OCI-LY1 (cell line): ENCODE data around the gene PIAS1.

Source experiments
- H2AFZ ChIP-seq: fragments of 200-600 bp; sonication (generic), shearing (Covaris generic); 2 replicates; pipeline ENCODE4 v1.6.0; 2014; ENCODE audit warnings: antibody characterized with exemption, mild to moderate bottlenecking, low read length
- H3F3A ChIP-seq: fragments of 200-600 bp; sonication (generic), shearing (Covaris generic); 2 replicates; pipeline ENCODE4 v1.6.0; 2014; ENCODE audit warnings: mild to moderate bottlenecking, antibody characterized with exemption, low read length, moderate library complexity; ENCODE audit not compliant: insufficient read depth
- H3K27ac ChIP-seq: fragments of 200-600 bp; sonication (generic); 2 replicates; pipeline ENCODE4 v1.5.1; 2014; ENCODE audit warnings: low read length, mixed run types, mild to moderate bottlenecking, low read depth; ENCODE audit not compliant: poor library complexity, severe bottlenecking
- H3K27me3 ChIP-seq: fragments of 200-600 bp; sonication (generic); 2 replicates; pipeline ENCODE4 v1.6.0; 2014; ENCODE audit warnings: antibody characterized with exemption, mild to moderate bottlenecking, low read length, moderate library complexity; ENCODE audit not compliant: insufficient read depth
- H3K36me3 ChIP-seq: fragments of 200-600 bp; sonication (generic); 2 replicates; pipeline ENCODE4 v1.6.1; 2014; ENCODE audit warnings: mild to moderate bottlenecking, antibody characterized with exemption, low read length, moderate library complexity, mixed read lengths; ENCODE audit not compliant: insufficient read depth
- H3K4me1 ChIP-seq: fragments of 200-600 bp; sonication (generic); 2 replicates; pipeline ENCODE4 v1.5.1; 2014; ENCODE audit warnings: mild to moderate bottlenecking, low read length, moderate library complexity; ENCODE audit not compliant: insufficient read depth, severe bottlenecking
- H3K4me2 ChIP-seq: fragments of 200-600 bp; sonication (generic), shearing (Covaris generic); 2 replicates; pipeline ENCODE4 v1.6.1; 2014; ENCODE audit warnings: low read length
- H3K4me3 ChIP-seq: fragments of 200-600 bp; sonication (generic); 2 replicates; pipeline ENCODE4 v1.5.1; 2014; ENCODE audit warnings: low read length, low read depth, mild to moderate bottlenecking, mixed read lengths; ENCODE audit not compliant: poor library complexity, severe bottlenecking
- H3K79me2 ChIP-seq: fragments of 200-600 bp; shearing (Covaris generic); 2 replicates; pipeline ENCODE4 v1.6.1; 2016; ENCODE audit warnings: mixed run types, low read length, mixed read lengths; ENCODE audit not compliant: insufficient read depth
- H3K9ac ChIP-seq: fragments of 200-600 bp; sonication (generic), shearing (Covaris generic); 2 replicates; pipeline ENCODE4 v1.6.1; 2014; ENCODE audit warnings: mild to moderate bottlenecking, low read length, mixed read lengths
- H3K9me2 ChIP-seq: fragments of 200-600 bp; sonication (generic), shearing (Covaris generic); 2 replicates; pipeline ENCODE4 v1.6.1; 2014; ENCODE audit warnings: low read depth, mild to moderate bottlenecking, low read length, mixed read lengths
- H3K9me3 ChIP-seq: fragments of 200-600 bp; shearing (Covaris generic); 2 replicates; pipeline ENCODE4 v1.6.1; 2014; ENCODE audit warnings: low read length, mixed read lengths
- H4K20me1 ChIP-seq: fragments of 200-600 bp; sonication (generic), shearing (Covaris generic); 2 replicates; pipeline ENCODE4 v1.6.0; 2016; ENCODE audit warnings: mild to moderate bottlenecking, low read length; ENCODE audit not compliant: insufficient read depth
- EZH2 ChIP-seq: fragments of 200-600 bp; sonication (generic), shearing (Covaris generic); IDR thresholded peaks from 2 replicates; pipeline ENCODE4 v1.8.0; 2017; ENCODE audit warnings: borderline replicate concordance, mixed run types, mild to moderate bottlenecking, antibody characterized with exemption, low read length, moderate library complexity, mixed read lengths
- TF ChIP-seq, protein P1 (sequence below): fragments of 200-600 bp; sonication (generic), shearing (Covaris generic); IDR thresholded peaks from 2 replicates; pipeline ENCODE4 v1.5.1; 2017; ENCODE audit warnings: mild to moderate bottlenecking, antibody characterized with exemption, low read length, moderate library complexity, mixed read lengths

PIAS1 gene

DNA sequence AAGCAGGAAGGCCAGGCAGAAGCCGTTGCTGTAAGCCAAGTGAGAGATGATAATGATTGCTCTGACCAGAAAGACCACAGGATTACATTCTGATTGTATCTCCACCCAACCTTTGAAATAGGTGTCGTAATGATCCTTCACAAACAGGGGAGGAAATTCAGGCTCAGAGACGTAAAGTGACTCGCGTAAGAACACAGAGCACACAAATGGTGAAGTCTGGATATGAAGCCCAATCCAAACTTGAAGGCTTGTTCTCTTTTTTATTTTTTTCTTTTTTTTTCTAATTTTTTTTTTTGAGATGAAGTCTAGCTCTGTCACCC, 25.3 kb upstream of the PIAS1 start:
- H3K9me3 ChIP-seq: peaks cover 2% of the 10 kb centered on the region; the same call in 1 of the 2 replicates
- H3K9ac ChIP-seq: no peak overlapping the region
- no peak overlapping the region for H3K4me2 ChIP-seq
- H3K9me2 ChIP-seq: no peaks in the 10 kb centered on the region
- TF ChIP-seq, protein P1, sequence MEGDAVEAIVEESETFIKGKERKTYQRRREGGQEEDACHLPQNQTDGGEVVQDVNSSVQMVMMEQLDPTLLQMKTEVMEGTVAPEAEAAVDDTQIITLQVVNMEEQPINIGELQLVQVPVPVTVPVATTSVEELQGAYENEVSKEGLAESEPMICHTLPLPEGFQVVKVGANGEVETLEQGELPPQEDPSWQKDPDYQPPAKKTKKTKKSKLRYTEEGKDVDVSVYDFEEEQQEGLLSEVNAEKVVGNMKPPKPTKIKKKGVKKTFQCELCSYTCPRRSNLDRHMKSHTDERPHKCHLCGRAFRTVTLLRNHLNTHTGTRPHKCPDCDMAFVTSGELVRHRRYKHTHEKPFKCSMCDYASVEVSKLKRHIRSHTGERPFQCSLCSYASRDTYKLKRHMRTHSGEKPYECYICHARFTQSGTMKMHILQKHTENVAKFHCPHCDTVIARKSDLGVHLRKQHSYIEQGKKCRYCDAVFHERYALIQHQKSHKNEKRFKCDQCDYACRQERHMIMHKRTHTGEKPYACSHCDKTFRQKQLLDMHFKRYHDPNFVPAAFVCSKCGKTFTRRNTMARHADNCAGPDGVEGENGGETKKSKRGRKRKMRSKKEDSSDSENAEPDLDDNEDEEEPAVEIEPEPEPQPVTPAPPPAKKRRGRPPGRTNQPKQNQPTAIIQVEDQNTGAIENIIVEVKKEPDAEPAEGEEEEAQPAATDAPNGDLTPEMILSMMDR: no peak
- no peak for TF ChIP-seq EZH2
- no peaks in the 10 kb centered on the region for H3F3A ChIP-seq
- H3K4me3 ChIP-seq: no peak overlapping the region
- H3K27ac ChIP-seq: no peak overlapping the region
- H2AFZ ChIP-seq: no peak overlapping the region
- H3K27me3 ChIP-seq: 0 out of 2 replicates have a peak, but pooled peaks cover 6% of the 10 kb centered on the region
- H3K4me1 ChIP-seq: peaks cover 12% of the 10 kb centered on the region
- H3K79me2 ChIP-seq: no peaks in the 10 kb centered on the region
- H4K20me1 ChIP-seq: no peaks in the 10 kb centered on the region
- no peaks in the 10 kb centered on the region; the same call in 1 of the 2 replicates for H3K36me3 ChIP-seq

DNA sequence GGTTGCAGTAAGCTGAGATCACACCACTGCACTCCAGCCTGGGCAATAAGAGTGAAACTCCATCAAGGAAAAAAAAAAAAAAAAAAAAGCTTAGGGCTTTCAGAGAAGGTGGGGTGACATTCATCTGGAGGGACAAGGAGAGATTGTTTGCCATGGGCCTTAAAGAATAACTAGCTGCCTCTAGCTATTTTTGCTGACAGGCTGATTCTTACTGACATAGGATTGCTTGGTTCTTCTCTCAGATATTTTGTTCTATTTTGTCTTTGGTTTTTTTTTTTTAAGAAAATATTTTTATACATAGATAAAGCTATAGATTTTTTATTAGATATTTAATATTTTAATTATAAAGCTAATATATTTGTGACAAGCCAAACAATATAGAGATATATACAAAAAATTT, 24.2 kb upstream of the PIAS1 start:
- Histone ChIP-seq H3K9ac (no peak overlapping the region), H3K4me3 (no peak overlapping the region), H4K20me1 (no peaks in the 10 kb centered on the region), H3F3A (no peaks in the 10 kb centered on the region), H3K36me3 (no peaks in the 10 kb centered on the region; the same call in 1 of the 2 replicates), H3K9me3 (peaks cover 2% of the 10 kb centered on the region; the same call in 1 of the 2 replicates), H3K27ac (no peak overlapping the region), H3K27me3 (0 out of 2 replicates have a peak, but pooled peaks cover 9% of the 10 kb centered on the region), H3K4me1 (peaks cover 12% of the 10 kb centered on the region), H3K9me2 (no peaks in the 10 kb centered on the region), H2AFZ (no peak overlapping the region), H3K4me2 (no peak overlapping the region), H3K79me2 (no peaks in the 10 kb centered on the region)
- TF ChIP-seq, protein P1: no peak
- no peak for TF ChIP-seq EZH2

DNA sequence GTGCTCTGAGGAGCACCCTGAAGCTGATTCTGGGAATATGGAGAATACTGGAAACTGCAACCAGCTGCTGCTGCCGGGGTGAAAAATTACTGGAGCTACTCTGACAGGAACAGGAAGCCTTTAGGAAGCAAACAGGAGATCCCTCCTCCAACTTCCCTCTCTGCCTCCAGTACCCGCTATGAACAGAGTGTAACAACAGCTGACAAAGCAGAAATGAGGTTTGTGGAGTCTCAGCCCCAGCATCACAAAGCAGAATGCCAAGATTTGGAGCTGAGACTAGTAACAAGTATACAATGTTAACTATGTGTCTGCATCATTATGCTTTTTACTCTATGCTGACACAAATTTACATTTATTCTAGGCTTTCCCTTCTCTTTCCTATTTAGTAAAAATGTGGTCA, 22.7 kb upstream of the PIAS1 start:
- Histone ChIP-seq H3K27me3 (0 out of 2 replicates have a peak, but pooled peaks cover 9% of the 10 kb centered on the region), H3K9me2 (no peaks in the 10 kb centered on the region), H3K9me3 (peaks cover 2% of the 10 kb centered on the region; the same call in 1 of the 2 replicates), H3K9ac (no peak overlapping the region), H3K27ac (no peak overlapping the region), H3K4me1 (peaks cover 12% of the 10 kb centered on the region), H2AFZ (no peak overlapping the region), H3K79me2 (no peaks in the 10 kb centered on the region), H3F3A (no peaks in the 10 kb centered on the region), H3K4me2 (no peak overlapping the region), H3K4me3 (no peak overlapping the region), H4K20me1 (no peaks in the 10 kb centered on the region), H3K36me3 (no peaks in the 10 kb centered on the region; the same call in 1 of the 2 replicates)
- TF ChIP-seq, protein P1: no peak
- no peak for TF ChIP-seq EZH2
